Middle frontal gyrus (tissue), 1 donor: ENCODE measurements around the gene ZNF608.

ENCODE experiments used
- DNase-seq: peaks from one replicate; pipeline ENCODE4 v3.0.0-alpha.2; 2015; ENCODE audit warnings: low spot score; ENCODE audit errors: extremely low spot score

ZNF608 gene, protein sequence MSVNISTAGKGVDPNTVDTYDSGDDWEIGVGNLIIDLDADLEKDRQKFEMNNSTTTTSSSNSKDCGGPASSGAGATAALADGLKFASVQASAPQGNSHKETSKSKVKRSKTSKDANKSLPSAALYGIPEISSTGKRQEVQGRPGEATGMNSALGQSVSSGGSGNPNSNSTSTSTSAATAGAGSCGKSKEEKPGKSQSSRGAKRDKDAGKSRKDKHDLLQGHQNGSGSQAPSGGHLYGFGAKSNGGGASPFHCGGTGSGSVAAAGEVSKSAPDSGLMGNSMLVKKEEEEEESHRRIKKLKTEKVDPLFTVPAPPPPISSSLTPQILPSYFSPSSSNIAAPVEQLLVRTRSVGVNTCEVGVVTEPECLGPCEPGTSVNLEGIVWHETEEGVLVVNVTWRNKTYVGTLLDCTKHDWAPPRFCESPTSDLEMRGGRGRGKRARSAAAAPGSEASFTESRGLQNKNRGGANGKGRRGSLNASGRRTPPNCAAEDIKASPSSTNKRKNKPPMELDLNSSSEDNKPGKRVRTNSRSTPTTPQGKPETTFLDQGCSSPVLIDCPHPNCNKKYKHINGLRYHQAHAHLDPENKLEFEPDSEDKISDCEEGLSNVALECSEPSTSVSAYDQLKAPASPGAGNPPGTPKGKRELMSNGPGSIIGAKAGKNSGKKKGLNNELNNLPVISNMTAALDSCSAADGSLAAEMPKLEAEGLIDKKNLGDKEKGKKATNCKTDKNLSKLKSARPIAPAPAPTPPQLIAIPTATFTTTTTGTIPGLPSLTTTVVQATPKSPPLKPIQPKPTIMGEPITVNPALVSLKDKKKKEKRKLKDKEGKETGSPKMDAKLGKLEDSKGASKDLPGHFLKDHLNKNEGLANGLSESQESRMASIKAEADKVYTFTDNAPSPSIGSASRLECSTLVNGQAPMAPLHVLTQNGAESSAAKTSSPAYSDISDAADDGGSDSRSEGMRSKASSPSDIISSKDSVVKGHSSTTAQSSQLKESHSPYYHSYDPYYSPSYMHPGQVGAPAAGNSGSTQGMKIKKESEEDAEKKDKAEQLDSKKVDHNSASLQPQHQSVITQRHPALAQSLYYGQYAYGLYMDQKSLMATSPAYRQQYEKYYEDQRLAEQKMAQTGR (N-terminal part only)

DNA sequence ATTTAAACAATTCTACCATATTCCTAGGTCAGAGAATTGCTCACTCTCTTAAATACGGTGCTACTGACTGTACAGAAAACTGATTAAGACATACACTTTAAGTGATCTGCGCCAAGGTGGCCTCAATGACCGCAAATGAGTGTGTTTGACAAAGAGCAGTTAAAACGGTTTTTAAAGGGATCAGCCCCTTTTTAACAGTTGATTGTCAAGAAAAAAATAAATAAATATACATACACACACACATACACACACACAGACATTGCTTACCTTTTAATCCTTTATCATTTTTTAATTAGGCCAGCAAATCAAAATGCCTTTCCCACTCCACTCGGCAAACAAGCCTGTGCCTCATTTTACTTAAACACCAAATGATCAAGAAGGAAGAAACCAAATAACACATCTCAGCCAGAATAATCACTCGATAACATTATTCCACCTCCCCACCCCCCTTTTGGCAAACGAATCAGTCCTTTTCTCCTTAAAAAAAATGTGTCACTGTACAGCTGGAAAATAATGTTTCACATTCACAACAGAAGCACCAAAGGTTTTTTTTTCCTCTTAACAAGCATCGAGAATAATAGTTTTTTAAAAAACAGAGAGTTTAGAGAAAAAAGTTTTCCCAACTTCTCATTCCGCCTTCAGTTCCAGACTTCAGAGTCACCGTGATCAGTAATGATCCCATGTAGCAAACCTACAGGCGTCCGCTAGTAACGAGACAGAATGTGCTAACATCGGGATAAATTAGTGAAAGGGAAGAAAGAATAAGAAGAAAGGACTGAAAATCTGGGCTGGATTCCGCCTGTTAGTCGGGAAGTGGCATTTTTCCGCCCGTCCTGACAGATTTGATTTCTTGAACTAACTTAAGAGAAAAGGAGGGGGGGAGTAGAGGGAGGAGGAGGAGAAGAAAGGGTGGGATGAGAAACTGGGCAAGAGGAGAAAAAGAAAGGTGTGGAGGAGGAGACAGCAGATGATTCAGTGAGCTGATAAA lies at the start of gene ZNF608:
Gene ZNF608 (minus strand): TSS at position 712 of the 988 bp plus-strand sequence. CDS start 1,650 bp downstream, outside the sequence.
- no peak for DNase-seq

DNA sequence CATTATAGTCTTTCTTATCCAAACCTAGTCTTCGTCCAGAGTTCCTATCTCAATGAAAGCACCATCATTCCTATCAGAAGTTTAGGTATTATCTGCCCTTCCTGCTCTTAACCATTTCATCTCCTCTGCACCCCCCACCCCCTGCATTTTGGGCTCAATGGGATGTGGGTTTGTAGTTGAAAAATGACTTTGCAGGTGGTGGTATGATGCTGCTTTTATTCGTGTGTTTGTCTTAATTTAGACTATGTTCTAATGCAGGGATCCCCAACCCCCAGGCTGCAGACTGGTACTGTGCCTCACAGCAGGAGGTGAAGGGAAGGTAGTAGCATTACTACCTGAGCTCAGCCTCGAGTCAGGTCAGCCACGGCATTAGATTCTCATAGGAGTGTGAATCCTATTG lies 49.4 kb upstream of the ZNF608 start:
- no peak for DNase-seq

DNA sequence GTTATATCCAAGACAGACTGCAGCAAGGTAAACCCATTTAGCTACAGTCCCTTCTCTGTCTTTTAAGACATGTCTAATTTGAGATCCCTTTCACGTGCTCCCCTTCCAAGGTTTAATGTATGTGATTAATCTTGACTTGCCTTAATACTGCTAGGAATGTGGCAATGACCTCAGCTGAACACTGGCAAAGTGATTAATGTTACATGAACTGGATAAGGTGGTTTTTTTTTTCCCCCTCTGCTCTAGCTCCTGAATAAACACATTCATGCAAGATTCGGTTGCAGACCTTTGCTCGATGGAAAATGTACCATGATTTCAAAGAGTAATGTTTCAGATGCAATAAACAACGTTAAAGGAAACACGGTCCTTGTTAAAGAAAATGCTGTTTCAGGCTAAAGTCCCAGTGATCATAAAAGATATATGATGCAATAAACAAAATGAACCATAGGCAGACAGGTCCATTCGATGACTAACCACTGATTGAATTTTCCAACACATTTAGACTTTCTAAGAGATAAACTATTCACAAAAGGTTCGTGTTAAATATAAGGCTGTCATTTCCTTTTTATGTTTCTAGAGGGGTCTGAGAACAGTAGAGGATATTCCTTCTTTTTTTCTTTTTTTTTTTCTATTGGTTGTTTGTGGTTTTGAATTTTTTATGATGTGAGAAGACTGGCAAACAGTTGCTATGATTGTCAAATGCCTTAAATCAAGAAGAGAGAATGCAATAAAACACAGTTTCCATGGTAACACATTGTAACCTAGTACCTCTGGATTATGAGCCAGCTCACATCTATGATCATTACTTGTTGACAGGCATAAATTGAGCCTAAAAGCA lies 44.7 kb upstream of the ZNF608 start:
- DNase-seq, result no peak

DNA sequence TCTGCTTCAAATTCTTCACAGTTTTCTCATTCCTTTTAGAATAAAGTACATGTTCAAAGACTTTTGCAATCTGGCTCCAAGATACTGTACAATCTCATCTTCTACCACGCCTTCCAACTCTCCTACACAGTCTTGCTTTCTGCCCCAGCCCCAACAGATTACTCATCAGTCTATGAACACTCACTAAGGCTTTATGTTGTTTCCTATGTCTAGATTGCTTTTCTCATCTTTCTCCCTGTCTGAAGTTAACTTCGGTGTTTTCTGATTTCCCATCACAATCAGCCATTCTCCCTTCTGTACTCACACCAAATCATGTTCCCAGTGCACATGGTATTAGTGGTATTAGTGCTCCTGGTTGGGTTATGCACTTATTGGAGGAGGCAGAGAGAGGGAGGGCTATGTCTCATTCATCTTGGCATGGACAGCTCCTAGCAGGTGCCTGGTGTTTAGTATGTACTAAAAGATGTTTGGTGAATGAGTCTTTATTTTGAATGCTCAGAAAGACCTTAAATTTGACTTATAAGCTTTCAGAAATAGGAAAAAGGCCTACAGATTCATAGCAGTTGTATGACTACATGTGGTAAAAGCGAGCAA lies 44.0 kb upstream of the ZNF608 start:
- DNase-seq, result no peak

DNA sequence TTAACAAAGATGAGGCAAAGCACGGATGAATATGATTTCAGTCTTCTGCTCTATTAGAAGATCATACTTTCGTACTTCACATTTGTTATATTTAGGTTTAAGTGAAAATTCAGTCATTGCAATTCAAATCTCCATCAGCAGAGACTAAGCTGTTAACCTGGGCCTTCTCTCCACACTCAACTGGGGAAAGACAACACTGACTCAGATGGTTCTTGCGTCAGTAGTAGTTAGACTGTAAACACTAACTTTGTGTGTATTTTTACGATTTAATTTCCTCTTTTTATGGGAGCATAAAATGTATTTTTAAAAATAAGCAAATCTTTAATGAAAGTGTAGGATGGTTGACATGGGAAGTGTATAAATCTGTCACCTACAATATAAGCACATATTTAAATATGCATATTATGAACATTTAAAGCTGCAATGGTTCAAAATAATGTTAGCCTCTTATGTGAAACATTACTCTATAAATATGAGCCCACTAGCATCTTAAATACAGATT lies 42.7 kb upstream of the ZNF608 start:
- no peak for DNase-seq

DNA sequence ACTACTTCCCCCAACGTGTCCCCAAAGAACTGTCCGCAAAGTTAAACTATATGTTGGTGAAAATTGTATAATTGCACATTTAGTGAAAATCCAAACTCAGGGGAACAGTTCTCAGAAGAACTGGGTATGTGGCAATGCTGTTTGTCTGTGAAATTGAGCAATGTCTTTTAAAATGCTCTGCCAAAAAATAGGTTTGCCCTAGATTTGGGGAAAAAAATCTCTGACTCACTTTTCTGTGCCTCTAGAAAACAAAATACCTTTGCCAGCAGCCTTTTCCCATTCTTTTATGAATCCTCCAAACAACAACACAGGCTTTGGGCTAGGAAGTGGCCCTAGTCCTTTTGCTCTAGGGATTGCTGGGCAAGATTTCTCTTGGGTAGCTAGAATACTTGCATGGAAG lies 37.4 kb upstream of the ZNF608 start:
- DNase-seq, result no peak

DNA sequence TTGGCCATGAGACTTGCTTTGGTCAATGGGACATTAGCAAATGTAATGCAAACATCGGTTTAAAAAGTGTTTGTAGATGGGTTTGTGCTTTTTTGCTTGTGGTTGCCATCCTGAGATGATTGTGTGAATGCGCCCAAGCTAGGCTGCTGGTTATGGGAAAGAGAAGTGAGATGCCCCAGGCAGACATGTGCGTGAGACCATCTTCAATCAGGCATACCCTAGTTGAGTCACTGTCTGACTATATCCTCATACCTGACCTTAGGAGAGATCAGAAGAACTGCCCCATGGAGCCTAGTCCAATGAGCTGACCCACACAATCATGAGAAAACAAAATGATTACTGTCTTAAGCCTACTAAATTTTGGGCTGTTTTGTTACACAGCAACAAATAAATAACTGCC lies 36.8 kb upstream of the ZNF608 start:
- no peak for DNase-seq

DNA sequence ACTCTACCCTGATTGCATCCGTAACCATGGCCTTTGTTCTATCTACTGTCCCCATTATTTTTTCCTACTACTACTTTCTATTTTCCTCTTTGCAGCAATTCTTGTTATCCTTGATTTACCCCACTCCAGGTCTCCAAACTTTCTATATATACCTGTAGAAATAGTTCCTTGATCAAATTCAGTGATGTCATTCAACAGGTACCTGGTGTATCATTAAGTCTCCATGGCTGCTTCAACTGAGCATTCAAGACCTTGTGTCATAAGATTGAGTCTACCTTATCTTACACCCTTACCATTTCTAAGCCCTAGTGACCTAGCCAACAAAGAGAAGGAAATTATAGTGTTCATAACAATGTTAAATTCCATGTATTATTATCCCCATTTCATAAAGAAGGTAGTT lies 35.8 kb upstream of the ZNF608 start:
- no peak for DNase-seq

DNA sequence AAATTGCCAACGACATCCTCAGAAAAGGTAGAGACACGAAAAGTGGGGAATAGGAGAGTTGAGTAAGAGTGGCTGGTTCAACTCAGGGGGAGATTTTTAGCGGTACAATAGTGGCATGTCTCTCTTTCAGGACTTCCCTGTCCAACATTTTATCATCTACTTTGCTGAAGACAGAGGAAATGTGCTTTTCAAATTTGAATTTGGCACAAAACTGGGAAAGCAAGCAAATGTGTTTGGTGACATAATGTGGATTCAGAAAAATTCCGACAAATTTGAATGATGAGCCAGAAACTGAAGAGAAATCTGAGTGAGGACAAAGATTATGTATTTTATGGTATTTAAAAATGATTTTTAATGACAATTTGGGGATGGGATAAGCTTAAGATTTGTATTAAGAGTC lies 33.6 kb upstream of the ZNF608 start:
- no peak for DNase-seq

DNA sequence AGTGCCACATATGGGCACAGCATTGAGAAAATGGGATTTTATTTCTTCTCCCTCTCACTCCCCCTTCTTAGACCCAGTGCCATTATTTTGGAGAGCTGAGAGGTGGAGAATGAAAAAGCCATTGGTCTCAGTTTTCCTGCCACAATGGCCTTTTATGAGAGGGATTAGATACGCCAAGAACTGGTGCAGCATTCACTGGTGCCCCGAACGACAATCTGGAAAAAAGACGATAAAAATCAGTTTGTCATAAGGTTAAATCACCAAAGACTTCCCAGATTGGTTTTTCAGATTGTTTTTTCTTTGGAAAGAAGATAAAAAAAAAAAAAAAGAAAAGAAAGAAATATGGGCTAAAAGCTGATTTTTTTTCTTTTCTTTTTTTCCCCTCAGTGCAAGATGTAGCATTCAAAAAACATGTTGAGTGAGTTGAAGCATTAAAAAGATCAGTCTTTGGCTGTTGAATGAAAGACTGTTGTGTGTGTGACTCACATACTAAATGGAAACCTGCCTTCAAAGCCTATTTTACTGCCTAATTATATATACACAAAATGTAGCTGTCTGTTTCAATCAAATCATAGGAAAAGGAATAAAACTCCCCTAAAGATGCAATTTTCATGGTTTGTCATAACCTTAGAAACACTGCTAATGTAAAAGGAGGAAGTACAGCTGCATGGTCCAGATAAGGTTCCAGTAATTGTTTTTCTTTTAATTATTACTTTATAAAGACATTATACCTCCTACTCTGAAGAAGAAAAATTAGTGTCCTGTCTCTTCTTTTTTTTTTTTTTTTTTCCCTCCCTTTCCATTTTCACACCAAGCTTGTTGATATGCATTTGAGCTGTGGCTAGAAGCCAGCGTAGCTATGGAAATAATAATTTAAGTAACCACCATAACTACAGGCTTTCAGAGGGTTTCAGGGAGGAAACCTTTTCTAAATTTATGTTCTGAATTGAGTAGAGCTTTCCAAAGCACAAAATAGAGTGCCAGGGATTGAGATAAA lies 27.2 kb upstream of the ZNF608 start:
- DNase-seq, result no peak

DNA sequence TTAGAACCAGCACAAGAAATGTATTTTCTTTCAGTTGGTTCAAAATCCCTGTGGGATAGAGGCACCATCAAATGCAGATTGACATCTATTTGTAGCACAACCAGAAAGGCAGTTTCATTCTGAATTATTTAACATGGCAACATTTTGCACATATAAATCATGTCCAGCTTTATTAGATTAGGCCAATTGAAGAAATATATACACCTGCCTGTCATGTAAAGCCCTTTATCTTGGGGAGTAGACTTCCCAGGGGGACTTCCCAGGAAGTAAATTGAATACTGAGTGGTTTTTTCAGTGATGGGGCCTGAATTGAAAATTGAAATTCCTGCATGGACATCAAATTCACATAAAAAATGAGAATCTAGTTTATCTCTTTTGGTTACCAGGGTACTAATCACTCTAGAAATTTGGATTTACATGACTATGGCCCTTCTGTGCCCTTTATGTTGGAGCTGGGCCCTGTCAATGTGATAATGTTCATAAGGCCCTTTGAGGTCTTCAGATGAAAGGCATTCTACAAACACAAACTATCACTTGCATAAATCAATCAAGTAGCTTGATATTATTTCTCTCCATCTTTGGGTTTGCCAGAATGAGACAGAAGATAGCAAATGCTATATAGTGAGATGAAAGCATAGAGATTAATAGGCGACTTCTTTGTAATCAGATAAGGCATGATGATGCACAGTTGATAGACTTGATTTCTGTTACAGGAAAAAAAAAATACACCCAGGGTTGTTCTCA lies 26.2 kb upstream of the ZNF608 start:
- no peak for DNase-seq

DNA sequence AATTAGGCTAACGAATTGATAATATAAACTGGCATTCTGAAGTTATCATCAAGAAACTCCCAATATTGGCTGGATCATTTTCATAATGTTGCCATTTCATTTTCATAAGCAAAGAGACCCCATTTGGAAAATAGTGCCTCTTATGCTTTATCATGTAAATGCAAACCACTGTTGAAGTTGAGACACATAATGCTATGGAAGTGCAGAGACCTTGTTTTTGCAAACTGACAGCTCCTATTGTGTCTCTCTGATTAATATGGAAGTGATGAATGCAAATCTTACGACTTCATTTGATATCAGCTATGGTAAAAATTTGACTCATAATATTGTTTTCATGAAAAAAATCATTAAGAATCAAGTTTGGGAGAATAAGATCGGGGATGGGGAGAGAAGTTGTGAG lies 25.3 kb upstream of the ZNF608 start:
- DNase-seq, result no peak

DNA sequence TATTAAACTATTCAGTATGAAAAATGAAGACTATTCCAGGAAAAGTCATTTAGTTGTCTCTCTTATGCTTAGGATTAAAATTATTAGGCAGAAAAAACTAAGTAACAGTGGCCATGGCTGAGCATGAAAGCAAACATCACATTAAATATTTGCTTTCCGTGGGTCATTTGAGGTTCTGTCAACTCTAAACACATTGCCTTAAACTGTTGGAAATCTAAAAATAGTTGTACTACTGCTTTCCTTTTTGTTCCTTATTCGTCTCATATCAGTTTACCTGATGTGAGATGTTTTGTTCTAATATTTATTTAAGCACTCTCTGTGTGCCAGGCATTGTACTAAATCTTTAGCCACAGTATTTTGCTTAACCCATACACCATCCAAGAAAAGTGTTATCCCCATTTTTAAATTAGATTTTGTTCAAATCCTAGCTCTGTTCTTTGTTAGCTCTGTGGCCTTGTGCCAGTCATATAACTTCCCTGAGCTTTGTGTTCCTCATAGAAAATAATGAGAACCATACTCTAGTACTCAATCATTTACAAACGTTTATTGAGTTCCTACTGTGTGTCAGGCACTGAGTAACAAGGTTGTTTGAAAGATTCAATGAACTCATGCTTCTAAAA lies 18.7 kb upstream of the ZNF608 start:
- DNase-seq, result no peak

DNA sequence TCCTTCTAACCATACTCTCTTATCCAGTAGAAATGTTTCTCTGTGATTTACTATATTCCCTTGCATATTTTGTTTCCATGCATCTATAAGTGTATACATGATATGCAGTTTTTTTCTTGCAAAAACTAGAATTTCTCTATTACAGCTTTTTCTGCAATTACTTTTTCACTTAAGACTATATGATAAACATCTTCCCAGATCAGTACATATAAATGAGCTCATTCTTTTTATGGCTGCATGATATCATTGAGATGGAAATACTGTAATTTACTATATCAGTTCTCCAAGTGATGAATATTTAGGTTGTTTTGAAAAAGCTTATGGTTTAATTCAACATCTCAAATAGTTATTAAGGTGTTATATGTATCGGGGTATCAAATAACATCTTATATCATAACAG lies 18.1 kb upstream of the ZNF608 start:
- DNase-seq, result no peak

DNA sequence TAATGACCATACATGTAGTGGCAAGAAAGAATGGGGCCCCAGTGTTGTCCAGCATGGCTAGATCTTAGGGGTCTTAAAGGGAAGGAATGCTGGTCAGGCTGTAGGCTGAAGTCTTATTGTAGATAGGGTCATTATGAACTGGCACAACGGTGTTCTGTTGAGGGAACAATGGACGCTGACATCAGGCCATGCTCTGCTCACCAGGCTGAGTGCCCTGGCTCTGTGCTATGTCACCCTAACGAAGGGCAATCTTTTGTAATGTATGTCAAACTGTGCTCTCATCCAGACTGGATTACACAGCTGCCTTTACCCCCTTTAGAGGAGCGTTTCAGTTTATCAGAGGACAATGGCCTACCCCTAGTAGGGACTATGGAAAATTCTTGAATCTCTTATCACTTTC lies 14.6 kb upstream of the ZNF608 start:
- no peak for DNase-seq

DNA sequence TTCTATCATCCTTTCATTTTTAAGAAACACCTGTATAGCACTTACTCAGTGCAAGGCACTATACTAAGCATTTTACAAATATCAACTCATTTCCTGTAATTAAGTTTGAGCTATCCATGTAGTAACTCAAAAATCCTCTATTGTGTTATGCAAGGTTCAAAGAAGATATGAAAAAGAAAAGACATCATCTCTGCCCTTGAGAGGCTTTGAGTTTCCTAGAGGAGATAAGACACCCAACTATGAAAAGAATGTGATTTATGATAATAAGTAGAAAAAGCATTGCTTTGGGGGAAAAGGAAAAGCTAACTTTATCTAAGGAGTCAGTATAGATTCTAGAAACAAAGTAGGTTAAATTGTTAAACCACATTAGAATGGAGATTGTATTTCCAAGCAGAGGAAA lies 14.2 kb upstream of the ZNF608 start:
- DNase-seq, result no peak

DNA sequence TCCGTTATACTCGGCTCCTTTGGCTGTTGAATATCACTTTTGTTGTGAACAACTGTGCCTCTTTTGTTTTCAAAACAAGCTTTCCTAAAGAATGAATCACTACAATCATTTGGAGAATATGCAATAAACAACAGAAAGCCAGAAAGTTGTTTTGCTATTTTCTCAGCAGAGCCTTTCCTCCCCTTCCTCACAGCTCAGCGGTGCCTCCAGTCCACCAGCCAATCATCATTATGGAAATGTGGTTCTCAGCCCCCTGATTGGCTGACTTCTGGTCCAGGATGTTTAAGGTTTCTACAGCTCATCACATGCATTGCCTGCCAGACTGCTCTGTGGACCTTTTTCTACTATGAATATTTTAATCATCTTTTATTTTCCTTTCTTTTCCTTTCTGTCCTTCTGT lies 9.1 kb upstream of the ZNF608 start:
- no peak for DNase-seq
